Stimulated activated CD4-positive, alpha-beta T cell treated with anti-CD3 and anti-CD28 coated beads, Interleukin-1b, Interleukin-23, amount 100 ng/mL, for 1 hour (primary cell): ENCODE data around the gene C19orf73.
A peak's percentile ranks its signal among the peaks of the same experiment; 100 is the strongest.
"Not testable (repeated sequence)": the region's sequence is repeated elsewhere in the genome, so short reads cannot be mapped to it uniquely, and the experiment has no call there.

Experiments used
- DNase-seq, 2 donors: peaks; one replicate each; pipeline ENCODE4 v3.0.0-alpha.2; 2020; ENCODE audit warnings: low read depth in 2 of 2

Gene C19orf73

DNA sequence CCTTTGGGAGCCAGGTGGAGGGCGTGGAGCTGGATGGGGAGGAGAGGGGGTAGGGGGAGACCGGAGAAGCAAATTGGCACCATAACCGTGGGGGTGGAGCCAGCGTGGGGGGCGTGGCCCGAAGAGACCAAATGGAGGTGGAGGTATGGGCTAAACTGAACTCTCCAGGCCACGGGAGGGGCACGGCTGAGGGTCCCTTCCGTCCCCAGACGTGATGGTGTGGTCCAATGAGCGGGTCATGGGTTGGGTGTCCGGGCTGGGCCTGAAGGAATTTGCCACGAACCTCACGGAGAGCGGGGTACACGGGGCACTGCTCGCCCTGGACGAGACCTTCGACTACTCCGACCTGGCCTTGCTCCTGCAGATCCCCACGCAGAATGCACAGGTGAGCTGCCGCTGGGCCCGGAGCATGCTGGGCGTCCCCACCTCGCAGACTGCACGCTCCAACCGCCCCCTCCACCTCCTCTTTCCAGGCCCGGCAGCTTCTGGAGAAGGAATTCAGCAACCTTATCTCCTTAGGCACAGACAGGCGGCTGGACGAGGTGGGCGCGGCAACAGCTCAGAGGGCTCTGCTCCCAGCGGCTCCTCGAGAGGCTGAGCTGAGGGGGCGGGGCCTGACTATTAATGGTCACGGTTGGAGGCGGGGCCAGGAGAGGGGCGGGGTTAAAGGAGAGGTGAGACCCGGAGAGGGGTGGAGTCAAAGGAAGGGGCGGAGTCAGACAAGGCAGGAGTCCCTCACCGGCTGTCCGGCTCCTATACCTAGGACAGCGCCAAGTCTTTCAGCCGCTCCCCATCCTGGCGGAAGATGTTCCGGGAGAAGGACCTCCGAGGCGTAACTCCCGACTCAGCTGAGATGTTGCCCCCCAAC lies 30.1 kb upstream of the C19orf73 start:
- DNase-seq = peak; percentile 46 to 67

DNA sequence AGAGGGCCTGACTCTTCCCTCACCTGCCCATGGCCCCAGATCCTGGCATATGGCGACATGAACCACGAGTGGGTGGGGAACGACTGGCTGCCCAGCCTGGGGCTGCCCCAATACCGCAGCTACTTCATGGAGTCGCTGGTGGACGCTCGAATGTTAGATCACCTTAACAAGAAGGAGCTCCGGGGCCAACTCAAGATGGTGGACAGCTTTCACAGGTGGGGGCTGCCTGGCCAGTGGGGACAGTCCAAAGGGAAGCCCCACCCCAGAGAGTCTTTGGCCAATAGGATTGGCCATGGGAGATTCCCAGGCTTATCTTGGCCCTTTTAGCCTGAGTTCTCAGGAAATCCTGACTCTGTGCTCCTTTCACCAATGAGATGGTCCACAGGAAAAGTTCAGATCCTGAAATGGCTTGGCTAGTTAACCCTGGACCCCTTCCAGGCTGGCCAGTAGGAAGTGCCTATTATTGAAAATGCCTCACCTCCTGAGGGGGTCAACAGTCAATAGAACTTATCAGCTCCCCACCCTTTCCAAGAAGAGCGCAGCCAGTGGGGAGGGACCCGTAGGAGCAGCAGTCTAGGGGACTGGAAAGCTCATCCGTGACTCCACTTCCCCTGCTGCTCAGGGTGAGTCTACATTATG lies 29.2 kb upstream of the C19orf73 start:
- DNase-seq = no peak

DNA sequence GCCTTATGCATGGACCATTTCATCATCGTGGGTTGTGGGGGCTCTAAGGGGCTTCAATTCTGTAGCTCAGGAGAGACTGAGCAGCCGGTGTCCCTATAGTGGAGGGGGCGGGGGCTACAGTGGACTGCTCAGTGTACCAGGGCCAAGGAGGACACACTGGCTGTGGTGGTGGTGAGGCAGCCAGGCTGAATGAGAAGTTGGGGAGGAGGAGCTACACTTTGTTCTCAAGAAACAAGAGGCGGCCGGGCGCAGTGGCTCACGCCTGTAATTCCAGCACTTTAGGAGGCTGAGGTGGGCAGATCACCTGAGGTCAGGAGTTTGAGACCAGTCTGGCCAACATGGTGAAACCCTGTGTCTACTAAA lies 27.4 kb upstream of the C19orf73 start:
- DNase-seq = not testable (repeated sequence)

DNA sequence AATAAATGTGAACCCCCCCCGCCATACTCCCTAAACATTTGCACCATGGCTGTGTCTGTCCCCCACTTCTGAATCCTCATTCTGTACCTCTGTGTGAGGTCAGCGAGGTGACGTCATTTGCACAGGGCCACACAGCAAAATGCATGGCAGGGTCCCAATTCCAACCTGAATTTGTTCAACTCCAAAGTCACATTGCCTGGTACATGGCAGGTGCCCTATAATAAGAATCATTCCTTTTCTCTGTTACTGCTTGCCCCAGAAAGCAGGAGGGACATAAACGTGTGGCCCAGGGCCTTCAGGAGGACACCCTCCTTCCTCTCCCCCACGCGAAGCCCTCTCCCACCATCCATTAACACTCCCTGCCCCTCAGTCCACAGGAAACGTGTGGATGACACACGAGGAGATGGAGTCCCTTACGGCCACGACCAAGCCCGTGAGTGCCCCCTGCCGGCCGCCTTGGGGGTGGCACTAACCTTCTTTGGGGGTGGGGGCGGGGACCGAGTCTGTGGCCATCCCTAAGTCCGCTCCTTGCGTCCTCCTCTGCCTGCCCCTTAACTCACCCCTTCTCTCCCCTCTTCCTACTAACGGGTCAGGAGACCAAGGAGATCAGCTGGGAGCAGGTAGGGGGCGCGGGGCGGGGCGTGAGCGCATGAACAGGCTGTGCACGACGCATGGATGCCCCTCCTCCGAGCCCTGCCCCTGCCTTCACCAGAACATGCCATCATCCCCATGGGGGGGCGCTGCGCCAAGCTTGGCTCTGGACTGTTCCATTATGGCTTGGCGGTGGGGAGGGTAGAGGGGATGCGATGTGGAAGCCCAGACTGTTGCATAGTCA lies 26.8 kb upstream of the C19orf73 start:
- peak; percentile 34 to 75 for DNase-seq

DNA sequence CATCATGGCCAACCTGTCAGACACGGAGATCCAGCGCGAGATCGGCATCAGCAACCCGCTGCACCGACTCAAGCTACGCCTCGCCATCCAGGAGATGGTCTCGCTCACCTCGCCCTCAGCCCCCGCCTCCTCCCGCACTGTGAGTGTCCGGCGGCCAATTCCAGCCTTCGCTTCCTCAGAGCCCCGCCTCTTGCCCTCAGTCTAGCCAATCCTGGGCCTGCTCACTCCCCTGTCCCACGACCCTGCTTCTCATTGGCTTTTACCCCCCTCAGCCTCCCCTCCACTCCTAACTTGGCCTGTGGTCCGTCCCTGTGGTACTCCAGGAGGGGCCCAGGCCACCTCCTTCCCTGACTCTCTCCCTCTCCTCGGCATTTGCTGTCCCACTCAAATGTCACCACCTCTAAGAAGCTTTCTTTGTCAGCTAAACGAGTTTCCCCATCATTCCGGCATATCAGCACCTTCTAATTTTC lies 24.0 kb upstream of the C19orf73 start:
- peak in 1 of 2 donors; percentile 35 for DNase-seq

- no peak for DNase-seq
These were observed 22.4 kb upstream of the C19orf73 start for GRCh38 chr19:49141352-49141751.

DNA sequence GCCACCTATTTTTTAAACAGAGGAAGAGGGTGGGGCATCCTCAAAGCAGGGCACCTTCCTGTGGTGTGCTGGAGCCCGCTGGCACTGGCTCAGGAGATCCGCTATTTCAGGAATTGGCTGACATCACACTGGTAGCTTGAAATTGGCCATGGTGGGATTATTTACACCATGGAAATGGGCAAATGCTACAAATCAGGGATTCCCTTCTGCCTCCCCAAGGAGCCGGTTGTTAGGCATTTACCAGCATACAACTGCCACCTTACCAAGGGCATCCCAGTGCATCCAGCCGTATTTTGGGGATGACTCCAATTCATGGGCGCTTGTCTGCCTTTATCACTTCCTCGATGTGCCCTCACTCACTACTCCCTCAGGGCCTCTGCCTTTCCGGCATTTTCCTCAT lies 22.0 kb upstream of the C19orf73 start:
- DNase-seq = no peak

GRCh38 chr19:49136771-49137171 lies 17.8 kb upstream of the C19orf73 start:
- DNase-seq = no peak

DNA sequence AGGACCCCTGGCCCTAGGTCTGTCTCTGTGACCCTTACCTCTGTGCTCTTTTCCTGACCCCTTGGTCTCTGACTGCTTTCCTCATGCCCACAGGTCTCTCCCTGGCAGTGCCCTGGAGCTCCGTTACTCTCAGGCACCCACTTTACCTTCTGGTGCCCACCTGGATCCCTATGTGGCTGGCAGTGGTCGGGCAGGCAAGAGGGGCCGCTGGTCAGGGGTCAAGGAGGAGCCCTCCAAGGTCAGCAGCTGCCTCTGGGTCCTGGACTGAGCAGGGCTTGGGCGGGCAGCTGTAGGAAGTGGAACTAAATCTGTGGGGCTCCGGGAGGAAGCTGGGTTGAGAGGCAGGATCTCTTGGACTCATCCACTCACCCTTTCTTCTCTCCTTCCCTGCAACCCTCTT lies 16.7 kb upstream of the C19orf73 start:
- no peak for DNase-seq

DNA sequence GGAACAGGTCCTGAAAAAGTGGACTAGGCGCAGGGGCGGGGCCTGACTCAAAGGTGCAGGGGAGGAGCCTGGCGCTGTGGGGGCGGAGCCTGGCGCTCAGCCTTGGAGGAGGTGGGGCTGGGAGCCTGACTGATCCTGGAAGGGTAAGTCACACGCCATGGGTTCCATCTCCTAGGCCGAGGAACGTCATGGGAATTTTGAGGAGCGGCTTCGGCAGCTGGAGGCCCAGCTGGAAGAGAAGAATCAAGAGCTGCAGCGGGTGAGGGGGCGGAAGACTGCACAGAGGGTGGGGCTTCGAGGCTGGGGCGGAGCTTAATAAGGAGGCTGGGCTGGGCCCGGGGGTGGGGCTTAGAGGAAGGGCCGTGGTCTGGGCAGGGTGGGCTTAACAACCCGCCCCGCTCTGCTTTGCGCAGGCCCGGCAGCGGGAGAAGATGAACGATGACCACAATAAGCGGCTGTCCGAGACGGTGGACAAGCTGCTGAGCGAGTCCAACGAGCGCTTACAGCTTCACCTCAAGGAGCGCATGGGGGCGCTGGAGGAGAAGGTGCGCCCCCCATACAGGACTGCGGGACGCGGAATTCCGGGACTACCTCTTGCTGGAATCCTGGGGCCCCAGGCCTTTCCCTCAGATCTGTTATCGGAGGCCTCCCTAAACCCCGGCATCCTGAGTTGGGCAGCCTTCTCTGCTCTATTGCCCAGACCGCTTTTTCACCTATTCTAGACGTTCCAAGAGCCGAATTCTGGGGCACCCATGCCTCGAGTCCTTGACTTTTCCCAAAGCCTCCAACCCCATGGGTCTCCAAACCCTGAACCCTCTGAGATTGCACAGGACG lies 14.9 kb upstream of the C19orf73 start:
- peak in 1 of 2 donors; percentile 43 for DNase-seq

DNA sequence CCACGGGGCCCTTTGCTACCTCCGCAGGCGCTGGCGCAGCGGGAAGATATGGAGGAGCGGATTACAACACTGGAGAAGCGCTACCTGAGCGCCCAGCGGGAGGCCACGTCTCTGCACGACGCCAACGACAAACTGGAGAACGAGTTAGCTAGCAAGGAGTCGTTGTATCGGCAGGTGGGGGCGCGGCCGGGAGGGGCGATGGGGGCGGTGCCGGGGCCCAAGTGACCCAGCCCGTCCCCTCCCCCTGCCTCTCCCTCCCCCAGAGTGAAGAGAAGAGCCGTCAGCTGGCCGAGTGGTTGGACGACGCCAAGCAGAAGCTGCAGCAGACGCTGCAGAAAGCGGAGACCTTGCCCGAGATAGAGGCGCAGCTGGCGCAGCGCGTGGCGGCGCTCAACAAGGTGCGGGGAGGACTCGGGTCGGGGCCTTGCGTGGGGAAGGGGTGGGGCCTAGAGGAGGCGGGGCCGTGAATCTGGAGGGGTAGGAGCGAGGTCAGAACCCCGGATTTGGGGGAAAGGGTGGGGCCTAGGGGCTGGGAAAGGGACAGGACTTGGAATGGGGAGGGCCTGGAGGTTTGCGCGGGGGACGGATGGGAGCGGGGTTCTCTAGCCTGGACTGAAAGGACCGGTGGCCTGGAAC lies 14.1 kb upstream of the C19orf73 start:
- DNase-seq = no peak

- no peak for DNase-seq
These were observed 11.4 kb upstream of the C19orf73 start for GRCh38 chr19:49130325-49130724.

DNA sequence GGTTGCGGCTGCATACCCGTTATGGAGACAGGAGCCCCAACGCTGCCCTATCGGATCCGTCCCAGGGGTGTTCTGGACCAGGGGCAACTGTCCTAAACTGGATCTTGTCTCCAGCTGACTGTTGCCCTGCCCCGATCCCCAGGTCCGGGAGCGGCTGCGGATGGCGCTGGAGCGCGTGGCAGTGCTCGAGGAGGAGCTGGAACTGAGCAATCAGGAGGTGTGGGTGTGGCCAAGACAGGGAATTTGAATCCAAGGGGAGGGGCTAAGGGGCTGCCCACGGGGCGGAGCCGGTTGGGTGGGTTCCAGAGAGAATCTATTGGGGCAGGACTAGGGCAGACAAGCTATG lies 10.3 kb upstream of the C19orf73 start:
- DNase-seq = no peak

DNA sequence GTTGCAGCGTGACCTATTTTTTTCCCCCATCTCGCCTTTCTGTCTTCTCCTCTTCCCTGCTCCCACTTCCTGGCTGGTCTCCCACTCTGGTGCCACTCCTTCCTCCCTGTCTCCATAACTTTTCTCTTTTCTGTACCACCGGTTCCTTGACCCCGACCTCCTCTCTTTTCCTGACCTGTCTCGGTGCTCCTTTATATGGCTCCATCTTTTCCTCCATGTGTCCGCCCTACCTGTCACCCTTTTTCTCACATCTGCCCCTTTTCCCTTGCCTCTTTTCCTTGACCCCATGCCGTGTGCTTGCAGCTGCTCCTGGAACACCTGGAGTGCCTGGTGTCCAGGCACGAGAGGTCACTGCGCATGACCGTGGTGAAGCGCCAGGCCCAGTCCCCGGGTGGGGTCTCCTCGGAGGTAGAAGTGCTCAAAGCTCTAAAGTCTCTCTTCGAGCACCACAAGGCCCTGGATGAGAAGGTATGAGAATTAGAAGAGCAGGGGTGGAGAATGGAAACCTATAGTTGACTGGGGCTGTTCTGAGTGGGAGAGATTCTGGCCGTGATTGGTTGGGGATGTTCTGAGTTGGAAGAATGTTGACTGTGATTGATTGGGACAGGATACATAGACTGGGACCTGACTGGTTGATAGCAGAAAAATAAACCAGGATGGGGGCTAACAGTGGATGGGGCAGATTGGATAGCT lies 9.7 kb upstream of the C19orf73 start:
- no peak for DNase-seq

- DNase-seq = peak; percentile 89 to 92
These were observed 9.0 kb upstream of the C19orf73 start for GRCh38 chr19:49127674-49128544.

DNA sequence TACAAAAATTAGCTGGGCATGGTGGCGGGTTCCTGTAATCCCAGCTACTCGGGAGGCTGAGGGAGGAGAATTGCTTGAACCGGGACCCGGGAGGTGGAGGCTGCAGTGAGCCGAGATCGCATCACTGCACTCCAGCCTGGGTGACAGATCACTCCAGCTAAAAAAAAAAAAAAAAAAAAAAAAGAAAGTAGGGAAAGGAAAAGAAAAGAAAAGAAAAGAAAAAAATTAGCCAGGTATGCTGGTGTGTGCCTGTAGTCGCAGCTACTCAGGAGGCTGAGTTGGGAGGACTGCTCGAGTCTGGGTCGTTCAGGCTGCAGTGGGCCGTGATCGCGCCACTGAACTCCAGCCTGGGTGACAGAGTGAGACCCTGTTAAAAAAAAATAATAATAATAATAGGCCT lies 8.3 kb upstream of the C19orf73 start:
- not testable (repeated sequence) for DNase-seq

DNA sequence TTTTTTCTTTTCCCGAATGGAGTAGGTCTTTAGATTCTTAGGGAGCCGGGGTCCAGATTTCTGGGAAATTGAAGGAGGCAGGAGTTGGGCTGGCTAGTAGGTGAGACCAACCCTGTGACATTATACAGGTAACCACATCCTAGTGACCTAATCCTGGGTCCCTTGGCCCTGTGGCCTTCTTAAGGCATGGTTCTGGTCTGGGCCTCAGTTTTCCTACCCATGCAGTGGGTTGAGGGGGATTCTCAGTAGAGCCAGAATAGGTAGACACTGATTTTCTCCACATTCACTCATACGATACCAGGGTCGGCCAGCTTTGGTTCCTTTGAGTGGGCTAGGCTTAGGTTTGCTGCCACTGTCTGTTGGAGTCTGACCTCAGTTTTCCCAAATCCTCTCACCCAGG lies 7.6 kb upstream of the C19orf73 start:
- no peak for DNase-seq

DNA sequence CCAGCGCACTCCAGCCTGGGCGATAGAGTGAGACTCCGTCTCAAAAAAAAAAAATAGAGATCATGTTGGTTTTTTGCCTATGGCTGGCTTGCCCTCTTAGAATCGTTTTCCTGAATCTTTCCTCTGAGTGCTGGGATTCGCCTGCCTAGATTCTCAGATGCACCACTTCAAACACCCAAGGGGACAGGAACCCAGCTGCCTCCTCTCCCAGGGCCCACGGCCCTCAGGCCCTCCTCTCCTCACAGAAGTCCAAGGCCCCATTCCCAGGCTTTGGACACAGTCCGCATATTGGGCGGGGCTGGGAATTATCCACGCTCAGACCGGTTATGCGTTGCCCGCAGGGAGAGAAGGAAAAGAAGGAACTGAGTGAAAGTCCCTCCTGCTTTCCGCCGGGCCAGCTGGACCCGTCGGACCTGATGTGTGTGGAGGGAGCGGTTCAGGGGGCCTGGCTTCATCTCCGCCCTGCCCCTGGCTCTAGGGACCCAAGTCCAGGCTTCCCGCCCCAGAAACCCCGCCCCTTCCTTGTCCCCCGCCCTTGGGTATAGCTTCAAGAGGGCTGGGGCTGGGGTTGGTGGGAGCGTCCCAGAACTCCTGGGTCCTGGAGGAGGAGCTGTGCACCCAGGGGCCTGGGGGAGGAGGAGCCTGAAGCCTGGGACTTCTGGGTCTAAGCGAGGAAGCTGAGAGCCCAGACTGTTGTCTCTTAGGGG lies 6.2 kb upstream of the C19orf73 start:
- no peak for DNase-seq

GRCh38 chr19:49123285-49123684 lies 4.3 kb upstream of the C19orf73 start:
- DNase-seq = not testable (repeated sequence)
